Chondrocyte (in vitro differentiated cells): ENCODE data around the gene TBC1D17. TPM values are rescaled to one million over a fixed set of nuclear protein-coding genes. Genes with fewer than 3 reads are reported as not detected.

Experiments used
- DNase-seq: peaks from one replicate; pipeline ENCODE4 v3.0.0; 2021; ENCODE audit warnings: mixed read lengths, low spot score
- H3K27ac Mint-ChIP-seq: one replicate; pipeline ENCODE4 v1.8.0; 2021; ENCODE audit warnings: mild to moderate bottlenecking, moderate library complexity, mixed read lengths; ENCODE audit not compliant: unreplicated experiment
- H3K27me3 Mint-ChIP-seq: 2 replicates; pipeline ENCODE4 v1.8.0; 2021; ENCODE audit warnings: low read depth, mixed read lengths
- H3K36me3 Mint-ChIP-seq: 2 replicates; pipeline ENCODE4 v1.8.0; 2021; ENCODE audit warnings: low read depth, mixed read lengths
- H3K4me1 Mint-ChIP-seq: 2 replicates; pipeline ENCODE4 v1.8.0; 2021; ENCODE audit warnings: low read depth, mild to moderate bottlenecking, mixed read lengths
- H3K4me3 Mint-ChIP-seq: one replicate; pipeline ENCODE4 v1.8.0; 2021; ENCODE audit warnings: mild to moderate bottlenecking, moderate library complexity, mixed read lengths; ENCODE audit not compliant: unreplicated experiment
- H3K9me3 Mint-ChIP-seq: 2 replicates; pipeline ENCODE4 v1.8.0; 2021; ENCODE audit warnings: low read depth, mixed read lengths
- total RNA-seq: library from RNA; stranded (reverse); gene quantifications from 3 replicates; pipeline ENCODE4 v1.2.1, GENCODE V29; 2021
- TF ChIP-seq, protein P1 (sequence below): fragments of 200-600 bp; sonication (generic); IDR thresholded peaks from 2 replicates; pipeline ENCODE4 v1.5.0; 2021; ENCODE audit warnings: antibody characterized with exemption, mild to moderate bottlenecking, moderate library complexity

TBC1D17 gene
- total RNA-seq, 1 donor from 2014 or later = 44.8 TPM

DNA sequence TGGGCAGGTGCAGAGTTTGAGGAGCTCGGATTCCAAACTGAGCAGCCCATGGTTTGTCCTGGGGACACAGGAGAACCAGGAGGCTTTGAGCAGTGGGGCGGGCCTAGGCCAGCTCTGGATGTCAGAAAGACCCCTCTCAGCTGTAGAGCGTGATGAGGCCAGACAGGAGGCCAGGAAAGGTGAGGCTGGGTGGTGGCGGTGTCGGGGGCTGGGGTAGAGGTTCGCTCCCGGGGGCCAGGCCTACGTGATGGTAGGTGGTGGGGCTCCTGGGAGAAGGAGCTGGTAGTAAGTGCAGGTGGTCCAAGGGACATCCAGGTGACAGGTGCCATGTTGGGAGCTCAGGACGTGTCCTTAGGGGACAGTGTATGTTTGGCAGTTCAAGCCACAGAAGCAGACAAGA, 40.1 kb upstream of the TBC1D17 start:
- no peaks in the 10 kb centered on the region for H3K27me3 Mint-ChIP-seq
- H3K27ac Mint-ChIP-seq = no peak overlapping the region
- DNase-seq = peak; percentile 81
- peaks cover 37% of the 10 kb centered on the region for H3K36me3 Mint-ChIP-seq
- TF ChIP-seq, protein P1, sequence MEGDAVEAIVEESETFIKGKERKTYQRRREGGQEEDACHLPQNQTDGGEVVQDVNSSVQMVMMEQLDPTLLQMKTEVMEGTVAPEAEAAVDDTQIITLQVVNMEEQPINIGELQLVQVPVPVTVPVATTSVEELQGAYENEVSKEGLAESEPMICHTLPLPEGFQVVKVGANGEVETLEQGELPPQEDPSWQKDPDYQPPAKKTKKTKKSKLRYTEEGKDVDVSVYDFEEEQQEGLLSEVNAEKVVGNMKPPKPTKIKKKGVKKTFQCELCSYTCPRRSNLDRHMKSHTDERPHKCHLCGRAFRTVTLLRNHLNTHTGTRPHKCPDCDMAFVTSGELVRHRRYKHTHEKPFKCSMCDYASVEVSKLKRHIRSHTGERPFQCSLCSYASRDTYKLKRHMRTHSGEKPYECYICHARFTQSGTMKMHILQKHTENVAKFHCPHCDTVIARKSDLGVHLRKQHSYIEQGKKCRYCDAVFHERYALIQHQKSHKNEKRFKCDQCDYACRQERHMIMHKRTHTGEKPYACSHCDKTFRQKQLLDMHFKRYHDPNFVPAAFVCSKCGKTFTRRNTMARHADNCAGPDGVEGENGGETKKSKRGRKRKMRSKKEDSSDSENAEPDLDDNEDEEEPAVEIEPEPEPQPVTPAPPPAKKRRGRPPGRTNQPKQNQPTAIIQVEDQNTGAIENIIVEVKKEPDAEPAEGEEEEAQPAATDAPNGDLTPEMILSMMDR = no peak
- no peaks in the 10 kb centered on the region for H3K9me3 Mint-ChIP-seq
- peaks cover 8% of the 10 kb centered on the region for H3K4me1 Mint-ChIP-seq
- no peak overlapping the region for H3K4me3 Mint-ChIP-seq

DNA sequence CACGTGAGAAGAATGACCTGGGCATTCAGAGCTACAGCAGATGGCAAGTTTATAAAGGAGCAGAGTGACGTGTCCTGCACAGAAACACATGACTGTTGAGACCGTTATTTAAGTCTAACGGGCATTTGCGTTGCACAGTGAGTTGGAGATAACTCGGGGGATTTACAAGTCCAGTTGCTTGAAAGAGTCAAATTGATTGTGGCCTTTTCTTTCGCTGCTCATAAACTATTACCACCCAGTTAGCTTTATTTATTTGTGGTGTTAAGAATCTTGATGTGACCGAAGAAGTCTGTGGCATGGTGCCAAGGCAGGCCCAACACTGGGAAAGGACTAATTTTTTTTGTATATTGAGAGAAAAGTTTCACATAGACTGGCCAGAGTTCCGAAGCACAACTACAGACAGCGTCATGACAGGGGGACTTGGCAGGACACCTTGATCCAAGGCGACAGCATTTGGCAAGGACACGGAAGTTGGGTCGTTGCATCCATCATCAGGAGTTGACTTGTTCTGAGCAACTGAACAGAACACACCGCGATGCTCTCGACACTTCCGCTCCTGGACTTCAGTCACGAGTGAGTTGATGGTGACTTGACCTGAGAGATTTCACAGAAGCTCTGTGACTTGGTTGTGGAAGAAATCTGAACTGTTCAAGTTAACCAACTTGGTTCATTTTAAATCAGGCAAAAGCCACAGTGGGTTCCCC, 38.5 kb upstream of the TBC1D17 start:
- H3K27me3 Mint-ChIP-seq = no peaks in the 10 kb centered on the region
- peaks cover 33% of the 10 kb centered on the region for H3K36me3 Mint-ChIP-seq
- H3K9me3 Mint-ChIP-seq = no peaks in the 10 kb centered on the region
- H3K4me3 Mint-ChIP-seq = no peak overlapping the region
- TF ChIP-seq, protein P1 = no peak
- DNase-seq = no peak
- no peak overlapping the region for H3K27ac Mint-ChIP-seq
- peaks cover 5% of the 10 kb centered on the region for H3K4me1 Mint-ChIP-seq

DNA sequence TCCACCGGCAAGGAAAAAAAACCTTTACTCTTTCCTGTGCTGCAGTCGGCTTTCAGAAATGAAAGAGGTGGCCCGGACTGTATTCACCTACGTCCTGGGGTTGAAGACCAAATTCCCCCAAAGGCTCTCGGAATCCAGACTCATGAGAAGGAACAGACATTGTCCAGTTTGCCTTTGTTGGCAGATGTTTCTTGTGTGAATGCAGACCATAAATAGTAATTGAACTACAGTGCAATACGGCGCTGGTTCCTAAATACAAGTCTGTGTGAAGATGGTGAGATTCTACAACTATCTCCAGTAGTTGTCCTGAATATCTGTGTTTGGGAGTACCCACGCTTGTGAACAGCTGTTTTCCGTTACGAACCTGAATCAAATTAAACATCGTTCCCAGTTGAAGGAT, 37.8 kb upstream of the TBC1D17 start:
- H3K4me1 Mint-ChIP-seq = peaks cover 5% of the 10 kb centered on the region
- no peaks in the 10 kb centered on the region for H3K27me3 Mint-ChIP-seq
- peaks cover 31% of the 10 kb centered on the region for H3K36me3 Mint-ChIP-seq
- no peak overlapping the region for H3K27ac Mint-ChIP-seq
- TF ChIP-seq, protein P1 = no peak
- DNase-seq = no peak
- H3K9me3 Mint-ChIP-seq = no peaks in the 10 kb centered on the region
- no peak overlapping the region for H3K4me3 Mint-ChIP-seq

DNA sequence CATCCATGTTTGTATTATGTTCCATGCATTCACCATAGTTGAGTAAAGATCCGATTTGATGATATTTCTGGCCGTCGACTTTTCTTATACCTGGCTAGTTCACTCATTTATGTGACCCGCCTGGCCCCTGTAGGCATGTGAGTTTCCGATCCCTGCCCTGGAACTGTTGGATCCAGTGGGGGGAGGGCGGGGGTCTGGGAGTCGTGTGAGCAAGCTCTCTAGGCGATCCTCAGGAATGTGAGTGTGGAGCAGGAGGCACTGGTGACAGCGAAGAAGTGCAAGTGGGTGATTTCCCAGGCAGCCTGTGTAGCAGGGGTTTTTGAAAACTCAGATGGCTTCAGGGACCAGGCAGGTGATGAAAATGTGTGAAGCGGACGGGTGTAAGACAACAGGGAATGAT, 37.2 kb upstream of the TBC1D17 start:
- Mint-ChIP-seq H3K4me3 (no peak overlapping the region), H3K9me3 (no peaks in the 10 kb centered on the region), H3K27ac (no peak overlapping the region), H3K36me3 (peaks cover 26% of the 10 kb centered on the region), H3K4me1 (peaks cover 10% of the 10 kb centered on the region), H3K27me3 (no peaks in the 10 kb centered on the region)
- TF ChIP-seq, protein P1 = no peak
- DNase-seq = no peak

DNA sequence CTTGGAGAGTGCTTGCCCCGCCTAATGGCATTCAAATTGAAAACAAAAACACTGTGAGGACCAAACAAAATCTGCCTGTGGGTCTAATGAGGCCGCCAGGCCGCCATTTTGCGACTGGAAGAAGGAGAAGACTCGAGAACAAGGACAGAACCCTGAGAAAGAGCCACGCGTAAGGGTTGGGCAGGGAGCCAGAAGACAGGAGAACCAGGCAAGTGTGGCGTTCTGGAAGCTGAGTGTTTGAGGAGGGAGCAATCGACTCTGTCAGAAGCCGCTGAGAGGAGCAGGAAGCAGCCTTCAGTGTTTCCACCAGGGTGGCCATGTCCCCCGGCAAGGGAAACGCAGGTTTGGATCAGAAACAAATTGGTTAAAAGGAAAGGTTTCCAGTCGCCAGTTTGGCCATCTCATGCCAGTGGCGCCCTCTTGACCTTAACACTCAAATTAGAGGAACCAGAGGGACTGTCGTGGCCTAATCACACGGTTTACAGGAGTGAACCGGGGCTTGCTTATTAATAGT, 36.7 kb upstream of the TBC1D17 start:
- H3K4me1 Mint-ChIP-seq = peaks cover 12% of the 10 kb centered on the region
- no peaks in the 10 kb centered on the region for H3K27me3 Mint-ChIP-seq
- H3K27ac Mint-ChIP-seq = no peak overlapping the region
- peaks cover 26% of the 10 kb centered on the region for H3K36me3 Mint-ChIP-seq
- no peak overlapping the region for H3K4me3 Mint-ChIP-seq
- no peak for DNase-seq
- TF ChIP-seq, protein P1 = no peak
- no peaks in the 10 kb centered on the region for H3K9me3 Mint-ChIP-seq
